ENCODE results near the gene SKA3.

- no peak for TF ChIP-seq CTCF (IDR thresholded peaks at IDR 0.05; ENCODE audit: low read depth, low read length, poor library complexity, severe bottlenecking)
- TF ChIP-seq EZH2phosphoT487 (IDR thresholded peaks at IDR 0.05; ENCODE audit: borderline replicate concordance, low read length): no peak
Measured at GRCh38 chr13:21121616-21122015, 54.7 kb downstream of the SKA3 start.

All from DOHH2 (cell line).